Activated CD4-positive, alpha-beta T cell treated with anti-CD3 and anti-CD28 coated beads for 48 hours (primary cell): ENCODE results near the gene CREB3L2.

Experiments
- DNase-seq: peaks from one replicate; pipeline ENCODE4 v3.0.0-alpha.2; 2020

Gene CREB3L2

DNA sequence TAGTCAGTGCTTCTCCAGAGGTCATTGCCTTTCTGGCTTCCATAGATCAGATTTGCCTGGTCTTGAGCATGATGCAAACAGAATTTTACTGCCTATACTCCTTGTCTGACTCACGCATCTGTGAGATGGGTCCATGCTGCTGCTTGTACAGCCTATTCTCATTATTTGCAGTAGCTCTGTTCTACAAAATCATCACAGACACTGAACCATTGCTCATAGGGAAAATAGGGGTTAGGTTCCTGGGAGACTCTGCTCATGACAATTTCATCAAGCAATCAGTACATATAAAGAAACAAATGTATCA lies 7.4 kb upstream of the CREB3L2 start:
- no peak for DNase-seq

DNA sequence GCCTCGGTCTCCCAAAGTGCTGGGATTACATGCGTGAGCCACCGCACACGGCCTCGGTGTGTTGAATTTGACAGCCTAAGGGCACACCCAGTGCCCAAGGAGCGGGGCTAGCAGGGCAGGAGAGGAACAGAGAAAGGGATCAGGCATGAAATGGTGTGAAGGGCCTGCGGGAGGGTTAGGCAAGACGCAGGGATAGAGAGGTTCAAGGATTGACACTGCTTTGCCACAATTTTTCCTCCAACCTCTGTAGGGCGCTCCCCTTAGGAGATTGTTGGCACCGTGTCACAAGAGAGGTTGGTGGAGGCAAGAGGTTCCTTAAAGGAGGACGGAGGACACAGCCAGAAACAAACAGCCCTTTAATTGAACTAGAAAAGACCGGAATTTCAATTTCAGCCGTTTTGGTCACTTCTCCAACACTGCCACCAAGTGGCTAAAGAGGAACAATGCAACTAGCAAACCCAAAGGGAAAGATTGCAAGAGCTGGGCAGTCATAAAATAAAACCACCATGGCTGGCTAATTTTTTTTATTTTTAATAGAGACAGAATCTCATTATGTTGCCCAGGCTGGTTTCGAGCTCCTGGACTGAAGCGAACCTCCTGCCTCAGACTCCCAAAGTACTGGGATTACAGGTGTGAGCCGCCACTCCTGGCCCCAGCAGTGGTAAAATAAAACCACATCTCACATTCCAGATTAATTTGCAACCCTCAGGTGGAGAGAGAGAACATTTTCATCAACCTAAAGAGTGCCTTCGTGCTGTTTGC lies 6.9 kb upstream of the CREB3L2 start:
- no peak for DNase-seq

DNA sequence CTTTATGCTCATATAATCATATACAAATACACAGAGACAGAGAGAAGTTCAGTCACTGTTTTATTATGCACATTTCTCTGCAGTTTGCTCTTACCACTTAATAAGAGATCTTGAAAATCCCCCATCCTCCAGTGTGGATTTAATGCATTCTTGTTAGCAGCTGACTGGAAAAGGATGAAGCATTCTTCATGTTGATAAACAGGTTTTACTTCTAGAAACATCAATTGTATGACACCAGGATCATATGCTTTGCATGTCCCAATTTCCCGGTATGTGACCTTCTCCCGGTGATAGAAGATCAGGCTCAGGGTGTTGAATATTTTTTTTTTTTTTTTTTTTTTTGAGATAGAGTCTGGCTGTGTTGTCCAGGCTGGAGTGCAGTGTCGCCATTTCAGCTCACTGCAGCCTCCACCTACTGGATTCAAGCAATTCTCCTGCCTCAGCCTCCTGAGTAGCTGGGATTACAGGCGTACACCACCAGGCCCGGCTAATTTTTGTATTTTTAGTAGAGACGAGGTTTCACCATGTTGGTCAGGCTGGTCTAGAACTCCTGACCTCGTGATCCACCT lies 6.2 kb upstream of the CREB3L2 start:
- DNase-seq, result no peak

DNA sequence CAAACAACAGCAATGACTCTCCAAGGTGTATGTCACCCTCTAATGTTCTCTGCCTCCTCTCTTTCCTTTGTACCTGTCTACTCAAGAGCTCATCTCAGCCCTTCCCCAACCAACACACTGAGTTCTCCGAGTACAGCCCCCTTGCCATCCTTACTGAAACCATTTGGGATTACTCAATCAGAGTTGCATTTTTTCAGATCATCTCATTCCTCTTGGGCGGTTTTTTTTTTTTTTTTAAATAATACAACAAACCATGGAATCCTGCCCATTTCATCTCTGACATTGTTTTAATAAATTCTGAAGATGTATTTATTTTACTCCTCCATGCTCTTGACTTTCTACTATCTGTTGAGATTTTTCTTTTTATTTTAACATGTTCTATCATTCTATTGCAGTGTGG lies 4.2 kb upstream of the CREB3L2 start:
- DNase-seq, result no peak

DNA sequence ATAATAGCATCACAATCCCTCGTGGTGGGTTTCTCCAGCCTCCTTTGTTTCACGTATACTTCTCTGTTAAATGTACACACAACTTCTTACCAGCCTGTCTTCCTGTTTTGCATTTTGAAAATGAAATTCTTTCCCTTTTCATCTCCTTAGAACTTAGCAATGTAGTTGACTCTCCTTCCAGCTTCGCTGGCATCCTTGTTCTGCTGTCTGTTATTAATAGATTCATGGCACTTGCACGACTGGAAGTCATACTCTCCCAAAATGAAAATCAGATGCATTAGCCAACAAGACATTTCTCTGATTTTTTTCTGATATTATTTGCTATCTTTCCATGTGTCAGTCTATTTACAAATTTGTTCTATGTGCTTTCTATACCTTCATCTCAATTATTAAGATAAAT lies 3.0 kb upstream of the CREB3L2 start:
- no peak for DNase-seq

DNA sequence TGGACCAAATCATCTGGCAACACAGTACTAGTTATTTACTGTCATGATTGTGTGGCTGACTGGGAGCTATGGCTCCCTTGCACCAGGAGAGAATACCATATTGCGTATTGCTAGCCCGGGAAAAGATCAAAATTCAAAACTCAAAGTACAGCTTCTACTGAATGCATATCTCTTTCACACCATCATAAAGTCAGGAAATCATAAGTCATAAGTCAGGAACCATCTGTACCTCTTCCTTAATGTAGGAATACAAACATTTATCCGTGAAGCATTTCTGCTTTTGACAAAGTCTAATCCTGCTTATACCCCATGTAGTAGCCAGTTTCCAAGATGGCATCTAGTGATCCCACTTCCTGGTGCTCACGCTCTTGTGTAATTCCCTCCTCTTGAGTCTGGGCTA lies 2.2 kb upstream of the CREB3L2 start:
- DNase-seq, result no peak

DNA sequence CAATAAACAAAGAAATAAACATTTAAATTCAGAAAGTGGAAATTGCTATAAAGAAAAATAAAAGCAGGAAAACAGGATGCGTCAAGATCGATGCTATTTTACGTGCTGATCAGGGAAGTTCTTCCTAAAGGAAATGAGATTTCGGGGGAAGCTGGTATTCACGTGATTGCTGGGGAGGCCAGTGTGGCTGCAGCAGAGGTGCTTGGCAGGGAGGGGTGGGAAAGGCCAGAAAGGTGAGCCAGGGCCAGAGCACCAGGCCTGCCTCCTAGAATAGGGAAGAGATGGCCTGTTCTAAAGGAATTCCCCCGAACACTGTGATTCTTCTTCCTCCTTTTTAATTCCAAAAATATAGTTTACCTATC lies 923 bp upstream of the CREB3L2 start:
- DNase-seq, result no peak

DNA sequence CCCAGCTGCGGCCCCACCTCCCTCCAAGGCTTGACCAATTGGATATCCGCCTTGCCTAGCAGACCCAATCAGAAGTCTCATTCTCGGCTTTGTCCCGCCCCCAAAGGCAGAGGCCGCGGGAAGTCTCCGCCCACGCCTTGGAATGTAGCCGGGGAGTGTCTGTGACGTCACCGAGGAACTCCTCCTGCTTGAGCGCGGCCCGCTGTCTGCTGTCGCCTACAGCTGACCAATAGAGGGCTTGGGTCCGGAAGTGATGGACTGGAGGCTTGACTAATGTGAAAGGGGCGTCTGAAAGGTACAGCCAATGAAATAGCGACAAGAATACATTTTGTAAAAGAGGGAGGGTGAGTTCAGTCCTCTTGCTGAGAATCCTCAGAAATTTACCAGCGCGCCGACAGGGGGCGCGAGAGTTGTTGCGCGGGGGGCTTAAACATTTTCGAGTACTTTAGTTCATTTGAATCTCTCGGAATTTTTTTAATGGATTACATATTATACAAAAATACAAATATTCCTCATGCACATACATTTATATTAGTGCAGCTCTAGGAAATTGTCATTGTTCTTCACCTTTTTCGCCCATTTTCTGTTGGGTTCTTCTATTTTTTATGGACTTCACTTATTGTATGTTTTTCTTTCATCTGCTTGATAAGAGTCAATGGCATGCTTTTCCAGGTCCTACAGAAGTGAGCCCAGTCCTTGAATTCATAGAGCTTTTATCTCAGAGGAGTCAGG lies 376 bp upstream of the CREB3L2 start:
- DNase-seq, result peak; percentile 98

DNA sequence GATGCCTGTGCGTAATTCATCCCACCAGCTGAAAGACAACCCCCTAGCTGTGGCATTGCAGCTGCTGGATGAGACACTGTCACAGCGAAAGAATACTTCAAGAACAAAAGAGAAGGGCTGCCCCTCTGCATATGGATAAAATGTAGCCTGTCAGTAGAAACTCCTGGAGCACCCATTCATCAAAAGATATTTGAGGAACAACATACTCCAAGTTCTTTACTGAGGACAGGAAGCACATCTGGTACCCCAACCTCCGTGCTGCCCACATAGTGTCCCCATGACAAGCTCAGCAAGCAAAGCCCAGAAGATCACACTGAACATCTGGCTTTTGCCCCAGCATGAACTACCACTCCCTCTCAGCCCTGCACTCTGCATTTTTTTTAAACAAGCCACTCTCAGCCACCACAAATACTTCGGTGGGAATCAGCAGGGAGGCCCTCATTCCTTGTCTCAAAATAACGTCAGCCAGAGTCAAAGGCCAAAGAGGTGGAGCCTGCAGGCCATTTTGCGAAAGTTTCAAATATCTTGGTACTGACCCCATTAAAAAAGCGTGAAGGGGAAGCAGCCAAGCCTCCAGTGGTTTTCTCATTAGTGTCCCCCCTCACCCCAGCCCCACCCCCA lies 1.7 kb downstream of the CREB3L2 start:
- DNase-seq, result no peak

DNA sequence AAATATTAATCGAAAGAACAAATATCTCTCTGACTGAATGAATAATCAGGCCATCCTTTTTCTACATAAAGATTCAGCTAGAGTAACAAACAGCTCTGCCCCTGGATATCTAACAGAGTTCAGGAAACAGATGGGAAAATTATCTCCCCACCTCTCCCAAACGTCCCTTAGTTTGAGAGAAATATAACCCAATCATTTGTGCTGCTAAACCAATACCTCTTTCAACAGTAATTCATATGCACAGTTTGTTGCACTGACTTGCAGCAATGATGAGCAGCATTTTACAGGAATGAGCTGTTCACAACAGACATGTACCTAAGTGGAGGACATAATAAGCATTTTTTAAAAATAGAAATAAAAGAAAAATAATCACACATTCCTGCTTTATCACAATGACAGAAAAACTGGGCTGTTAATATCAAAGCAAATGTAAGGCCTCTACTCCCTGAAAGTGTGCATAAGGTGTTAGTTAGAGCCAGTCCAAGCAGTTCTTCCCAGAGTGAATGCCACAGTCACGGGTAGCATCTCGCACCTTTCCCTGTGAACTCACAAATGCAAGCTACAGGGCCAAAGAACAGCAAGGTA lies 2.3 kb downstream of the CREB3L2 start:
- DNase-seq, result no peak

DNA sequence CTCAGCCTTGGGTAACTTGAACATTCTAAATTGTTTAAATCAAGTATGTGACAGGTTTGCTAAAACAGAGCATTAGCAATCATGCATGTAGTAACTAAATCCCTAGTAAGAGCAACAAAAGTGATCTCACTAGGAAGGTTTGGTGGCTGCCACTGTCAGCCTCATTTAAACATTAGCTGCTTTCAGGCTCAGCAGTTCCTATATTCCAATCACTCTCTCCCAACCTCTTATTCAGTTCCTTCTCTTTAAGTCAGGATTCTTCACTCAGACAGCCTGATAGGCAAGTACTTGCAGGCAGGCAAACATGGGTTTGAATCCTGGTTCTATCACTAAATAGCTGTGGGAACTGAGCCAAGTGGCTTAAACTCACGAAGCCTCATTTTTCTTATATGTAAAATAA lies 3.6 kb downstream of the CREB3L2 start:
- DNase-seq, result no peak

DNA sequence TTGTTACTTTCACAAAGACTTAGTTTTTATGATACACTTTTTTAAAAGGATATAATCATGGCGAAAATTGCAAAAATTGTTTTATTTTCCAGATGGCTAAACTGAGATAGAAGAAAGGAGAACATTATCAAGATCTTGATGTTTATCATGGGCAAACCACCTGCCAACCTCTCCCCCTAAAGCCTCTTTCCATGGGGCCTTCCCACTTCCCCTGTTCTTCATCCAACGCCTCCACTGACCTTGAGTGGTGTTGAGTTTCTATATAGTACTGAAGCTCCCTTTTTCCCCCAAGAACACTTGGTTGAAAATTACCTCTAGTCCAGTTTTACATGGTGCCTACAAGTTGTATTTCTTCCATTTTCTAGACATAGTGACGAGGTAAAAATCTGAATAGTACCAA lies 5.0 kb downstream of the CREB3L2 start:
- DNase-seq, result no peak

DNA sequence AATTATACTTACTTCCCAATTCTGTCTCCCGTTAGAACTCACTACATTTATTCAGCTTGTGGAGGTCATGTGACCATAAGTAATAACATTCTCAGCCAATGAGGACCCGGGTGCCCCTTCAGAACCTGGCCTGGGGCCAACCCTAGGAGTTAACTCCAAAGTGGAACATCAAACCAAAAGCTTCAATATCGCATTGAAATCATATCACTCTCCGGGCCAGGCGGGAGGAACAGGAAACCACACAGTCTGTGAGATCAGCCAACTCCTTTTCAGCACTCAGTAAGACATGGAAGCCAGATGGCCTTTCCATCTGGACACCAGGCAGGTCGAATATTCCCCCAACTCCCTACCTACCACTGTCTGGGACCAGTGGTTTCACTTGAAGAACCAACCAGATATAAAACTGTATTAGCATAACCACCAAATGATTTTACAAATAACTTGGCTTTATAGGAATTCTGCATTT lies 5.5 kb downstream of the CREB3L2 start:
- no peak for DNase-seq

DNA sequence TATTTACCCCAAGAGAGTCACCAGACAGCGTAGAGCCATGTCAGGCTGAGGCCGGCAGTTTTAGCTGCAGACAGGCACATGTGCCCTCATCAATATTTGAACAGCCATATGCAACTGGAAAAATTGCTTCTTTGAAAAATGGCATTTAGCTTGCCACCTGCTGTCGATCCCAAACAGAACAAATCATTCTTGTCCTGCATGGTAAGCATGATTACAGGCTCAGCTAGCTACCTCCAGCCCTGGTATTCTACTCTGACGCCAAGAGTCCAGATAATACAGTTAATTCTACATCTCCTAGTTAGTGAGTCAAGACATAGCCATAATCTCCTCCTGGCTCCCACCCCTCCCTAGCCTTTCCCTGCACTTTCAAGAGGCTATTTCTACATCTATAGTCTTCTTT lies 7.7 kb downstream of the CREB3L2 start:
- no peak for DNase-seq

DNA sequence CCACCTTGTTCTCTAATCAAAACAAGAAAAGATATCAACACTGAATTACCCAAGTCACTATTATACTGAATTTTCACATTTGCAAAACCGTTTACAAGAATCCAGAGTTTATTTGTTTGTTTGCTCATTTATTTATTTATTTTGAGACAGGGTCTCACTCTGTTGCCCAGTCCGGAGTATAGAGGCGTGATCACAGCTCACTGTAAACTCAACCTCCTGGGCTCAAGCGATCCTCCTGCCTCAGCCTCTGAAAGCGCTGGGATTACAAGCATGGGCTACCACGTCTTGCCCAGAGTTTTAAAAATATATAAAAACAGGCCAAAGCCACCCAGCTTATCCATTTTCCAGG lies 8.5 kb downstream of the CREB3L2 start:
- DNase-seq, result no peak

DNA sequence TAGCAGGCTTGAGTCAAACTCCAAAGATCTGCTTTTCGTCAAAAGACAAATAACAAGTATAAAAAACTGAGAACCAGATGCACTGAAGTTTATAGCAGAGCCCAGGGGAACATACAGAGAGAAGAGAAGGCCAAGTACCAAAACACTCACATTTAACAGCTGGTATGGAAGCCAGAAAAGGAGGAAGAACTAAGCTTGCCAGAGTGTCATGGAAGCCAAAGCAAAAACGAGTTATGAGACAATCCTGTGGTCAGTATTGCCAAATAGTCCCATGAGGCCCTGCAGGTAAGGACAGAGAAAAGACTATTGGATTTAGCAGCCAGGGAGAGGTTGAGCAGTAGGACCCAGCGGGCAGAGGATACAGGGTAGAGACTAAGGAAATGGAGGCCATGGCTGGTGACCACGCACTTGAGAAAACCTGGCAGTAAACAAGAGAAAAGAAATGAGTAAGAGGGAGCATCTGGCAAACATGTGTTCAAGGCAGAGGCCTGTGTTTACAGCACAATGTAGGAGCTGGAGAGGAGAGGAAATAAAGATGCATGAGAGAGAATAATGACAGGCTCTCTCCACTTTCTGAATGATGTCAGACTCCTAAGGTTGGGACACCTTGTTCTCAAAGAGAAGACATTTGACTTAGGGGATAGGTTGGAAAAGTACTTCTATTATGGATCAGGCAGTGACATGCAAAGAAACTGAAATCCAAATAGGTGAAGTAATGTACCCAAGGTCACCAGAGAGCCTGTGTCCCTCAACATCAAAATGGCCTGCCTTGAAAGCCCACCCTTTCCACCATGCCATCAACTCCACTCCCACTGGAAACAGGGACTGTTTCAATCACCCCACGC lies 9.1 kb downstream of the CREB3L2 start:
- peak; percentile 36 for DNase-seq

DNA sequence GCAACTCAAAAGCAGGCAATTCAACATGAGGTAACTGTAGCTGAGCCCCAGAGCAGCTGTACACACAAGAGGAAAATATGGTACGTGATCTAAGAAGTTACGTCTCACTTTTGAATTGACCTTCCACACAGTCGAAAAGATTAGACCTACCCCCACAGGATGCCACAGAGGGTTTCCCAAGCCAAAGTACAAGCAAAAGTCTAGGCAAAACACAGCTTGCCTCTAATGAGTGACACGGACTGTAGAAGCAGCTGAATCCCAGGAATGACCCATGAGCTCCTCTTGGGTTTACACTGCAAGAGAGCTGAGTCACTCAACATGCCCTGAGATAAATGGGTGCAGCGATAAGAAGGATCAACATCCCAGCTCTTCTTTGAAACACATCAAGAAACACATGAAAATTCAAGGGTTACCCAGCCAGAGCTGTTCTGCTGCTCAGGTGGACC lies 9.8 kb downstream of the CREB3L2 start:
- no peak for DNase-seq

DNA sequence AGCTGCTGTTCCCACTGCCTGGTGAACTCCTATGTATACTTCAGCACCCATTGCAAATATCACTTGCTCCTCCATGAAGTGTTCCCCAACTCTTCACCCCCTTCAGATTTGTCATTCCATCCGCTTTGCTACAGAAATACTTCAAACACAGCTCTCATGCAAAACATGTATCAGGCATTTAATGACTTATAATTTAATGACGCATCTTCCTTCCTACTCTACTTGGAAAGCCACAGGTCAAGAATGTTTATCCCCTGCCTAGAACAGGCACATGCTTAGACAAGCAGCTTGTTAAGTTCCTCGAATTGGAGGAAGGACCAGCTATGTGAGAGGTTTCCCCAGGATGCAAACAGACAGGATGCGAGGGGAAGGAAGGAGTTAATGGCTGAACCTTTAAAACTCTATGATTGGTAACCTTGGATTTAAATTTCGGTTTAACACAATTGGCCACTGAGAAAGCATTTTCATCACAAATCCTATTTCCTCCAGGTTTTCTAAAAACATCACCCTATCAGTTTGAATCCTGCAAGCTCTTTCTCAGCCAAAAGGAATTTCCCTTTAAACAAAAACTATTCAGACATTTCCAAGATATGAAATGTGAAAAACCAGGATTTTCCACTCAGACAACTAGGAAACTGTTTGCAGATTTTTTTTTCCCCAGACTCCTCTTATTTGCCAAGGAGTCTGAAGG lies 11.5 kb downstream of the CREB3L2 start:
- no peak for DNase-seq

DNA sequence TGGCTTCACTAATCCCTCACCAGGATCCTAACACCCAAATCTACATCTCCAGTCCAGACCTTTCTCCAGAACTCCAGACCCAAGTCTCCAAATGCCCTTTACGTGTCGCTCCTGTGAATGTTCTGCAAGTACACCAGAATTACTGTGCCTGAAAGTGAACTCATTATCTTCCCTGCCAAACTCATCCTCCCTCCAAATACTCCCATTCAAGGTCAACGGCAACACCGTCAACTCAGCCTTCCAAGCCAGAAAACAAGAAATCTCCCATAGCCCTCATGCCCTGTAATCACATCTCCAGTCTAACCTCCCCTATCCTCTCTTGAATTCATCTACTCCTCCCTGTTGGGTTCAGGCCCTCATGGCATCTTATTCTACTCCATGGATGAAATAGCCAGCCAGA lies 12.3 kb downstream of the CREB3L2 start:
- no peak for DNase-seq

DNA sequence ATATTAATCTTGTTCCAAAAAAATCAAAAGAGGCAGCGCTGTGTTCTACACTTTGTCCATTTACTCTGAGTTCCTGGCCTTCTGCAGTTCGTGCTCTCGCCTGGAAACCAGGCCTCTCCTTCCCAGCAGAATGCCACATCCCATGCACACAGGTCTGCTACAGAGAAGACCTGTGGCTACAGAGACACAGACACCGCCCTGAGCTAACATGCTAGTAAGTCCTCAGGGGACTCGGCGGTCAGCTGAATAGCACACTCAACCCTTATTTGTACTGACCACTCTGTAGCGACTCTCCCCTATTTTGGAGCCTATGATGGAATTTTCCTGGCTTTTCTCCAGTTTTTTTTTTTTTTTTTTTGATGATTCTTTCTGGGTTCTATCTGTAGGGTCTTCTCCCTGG lies 12.8 kb downstream of the CREB3L2 start:
- DNase-seq, result no peak

DNA sequence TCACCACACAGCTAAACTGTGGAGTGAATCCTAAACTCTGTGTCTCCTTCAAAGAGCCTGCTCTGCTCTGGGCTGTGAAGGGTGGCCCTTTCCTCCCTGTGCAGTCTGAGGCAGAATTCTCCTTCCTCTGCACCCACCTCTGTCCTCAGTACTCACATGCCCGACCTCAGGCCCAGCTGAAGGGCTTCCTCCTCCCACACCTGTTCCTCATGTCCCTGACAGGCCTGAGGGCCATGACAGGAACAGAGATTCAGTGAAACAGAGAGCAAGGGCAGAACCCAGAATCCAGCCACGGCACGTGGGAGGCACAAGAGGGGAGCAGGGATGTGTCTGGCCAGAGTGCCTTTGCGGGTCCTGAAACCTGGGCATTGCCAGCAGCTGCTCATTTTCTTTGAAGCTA lies 13.9 kb downstream of the CREB3L2 start:
- no peak for DNase-seq

DNA sequence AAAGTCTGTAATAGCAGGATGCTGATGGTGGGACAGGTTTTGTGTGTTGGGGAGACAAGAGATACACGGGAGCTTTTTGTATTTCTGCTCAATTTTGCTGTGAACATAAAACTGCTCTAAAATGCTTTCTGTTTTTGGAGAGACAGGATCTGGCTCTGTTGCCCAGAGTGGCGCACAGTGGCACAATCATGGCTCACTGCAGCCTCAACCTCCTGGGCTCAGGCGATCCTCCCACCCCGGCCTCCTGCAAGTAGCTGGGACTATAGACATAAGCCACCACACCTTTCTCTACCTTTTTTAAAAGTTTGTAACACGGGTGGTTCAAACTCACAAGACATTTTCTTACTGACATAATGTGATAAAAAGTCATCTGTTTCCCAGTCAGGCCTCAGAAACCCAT lies 14.3 kb downstream of the CREB3L2 start:
- no peak for DNase-seq
